Fibroblast of villous mesenchyme (primary cell): ENCODE data around the gene IGSF11. TPM values are rescaled to one million over a fixed set of nuclear protein-coding genes. Genes with fewer than 3 reads are reported as not detected.

ENCODE experiments used
- DNase-seq: peaks from one replicate; pipeline ENCODE4 v3.0.0-alpha.2; 2010; ENCODE audit warnings: low read depth
- H3K4me3 ChIP-seq: 2 replicates; pipeline ENCODE4 v1.5.1; 2011; ENCODE audit warnings: low read depth, mild to moderate bottlenecking, low read length
- CTCF ChIP-seq: IDR thresholded peaks from 2 replicates; pipeline ENCODE4 v1.5.1; 2012; ENCODE audit warnings: low read depth, mild to moderate bottlenecking, low read length; ENCODE audit not compliant: insufficient read depth
- total RNA-seq: library from RNA; depleted of rRNA; stranded (reverse); fragments of >200 nt; gene quantifications from 2 replicates; pipeline ENCODE4 v1.2.3, GENCODE V29; 2012

IGSF11 gene
- total RNA-seq, 1 donor = under 0.01 TPM

- TF ChIP-seq CTCF = no peak
- H3K4me3 ChIP-seq = no peak overlapping the region
- DNase-seq = no peak
Measured at GRCh38 chr3:119044593-119044992, 9.9 kb upstream of the IGSF11 start.

DNA sequence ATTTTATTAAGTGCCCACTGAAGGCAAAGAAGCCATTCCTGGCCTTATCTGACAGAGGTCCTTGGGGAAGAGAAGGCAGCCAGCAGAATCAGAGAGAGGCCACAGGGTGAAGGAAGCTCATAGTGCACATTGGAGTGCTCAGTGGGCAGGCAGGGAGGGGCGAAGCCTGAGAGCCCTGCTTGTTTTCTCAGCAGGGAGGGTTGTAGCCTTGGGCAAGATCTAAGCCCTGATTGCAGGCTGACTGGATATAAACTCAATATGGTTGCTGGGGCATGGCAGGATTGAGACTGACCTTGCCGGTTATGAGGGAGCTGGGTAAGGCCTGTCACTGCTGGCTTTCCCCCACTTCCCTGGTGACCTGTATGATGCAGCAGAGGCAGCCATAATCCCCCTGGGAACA lies 7.5 kb upstream of the IGSF11 start:
- TF ChIP-seq CTCF = no peak

DNA sequence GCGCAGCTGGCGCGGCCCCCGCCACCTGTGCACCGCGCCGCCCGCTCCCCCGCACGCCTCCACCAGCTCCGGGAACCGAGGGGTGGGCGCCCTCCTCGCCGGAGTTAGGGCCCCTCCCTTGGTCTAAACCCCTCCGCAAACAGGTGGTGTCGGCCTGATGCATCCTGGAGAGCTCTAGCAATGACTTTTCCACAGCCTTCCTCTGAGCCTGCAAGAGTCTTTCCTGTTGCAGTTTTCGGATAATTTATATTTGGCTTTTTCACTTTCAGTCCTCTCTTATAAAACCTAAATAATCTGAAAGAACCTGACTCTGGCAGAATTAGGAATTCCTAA lies 334 bp upstream of the IGSF11 start:
- no peak overlapping the region for H3K4me3 ChIP-seq
- DNase-seq = no peak
- no peak for TF ChIP-seq CTCF

More for the DNA sequence above, 7.5 kb upstream of the IGSF11 start:
- H3K4me3 ChIP-seq = no peak overlapping the region
- DNase-seq = no peak

GRCh38 chr3:119033393-119034255 lies 1.0 kb downstream of the IGSF11 start:
- no peak overlapping the region for H3K4me3 ChIP-seq
- DNase-seq = no peak
- no peak for TF ChIP-seq CTCF

- no peak overlapping the region for H3K4me3 ChIP-seq
- no peak for TF ChIP-seq CTCF
- no peak for DNase-seq
Measured at GRCh38 chr3:119025171-119025795, 9.4 kb downstream of the IGSF11 start.

GRCh38 chr3:119019767-119020518 lies 14.7 kb downstream of the IGSF11 start:
- H3K4me3 ChIP-seq = no peak overlapping the region
- no peak for DNase-seq
- no peak for TF ChIP-seq CTCF
